ENCODE measurements around the gene NUP188. TPM values are rescaled to one million over a fixed set of nuclear protein-coding genes. Genes with fewer than 3 reads are reported as not detected.

NUP188 gene
- polyA plus RNA-seq, 1 donor from 2014 or later, result 24.0 TPM

- Histone ChIP-seq H3K27ac (ENCODE audit: low read length) (no peak overlapping the region), H4K20me1 (ENCODE audit: insufficient read depth) (no peaks in the 10 kb centered on the region), H3K9ac (ENCODE audit: low read length) (no peak overlapping the region), H3K27me3 (ENCODE audit: insufficient read depth, low read depth, low read length) (no peaks in the 10 kb centered on the region), H3K4me3 (ENCODE audit: low read length) (no peak overlapping the region), H3K9me2 (ENCODE audit: insufficient read depth, low read length) (no peaks in the 10 kb centered on the region), H3K36me3 (ENCODE audit: insufficient read depth, low read length) (peaks cover 6% of the 10 kb centered on the region), H3K4me2 (ENCODE audit: low read length) (no peak overlapping the region), H3K79me2 (replicated peaks; ENCODE audit: insufficient read depth, low read length) (peaks cover 4% of the 10 kb centered on the region), H2AFZ (ENCODE audit: low read depth, low read length) (no peak overlapping the region), H3F3A (ENCODE audit: insufficient read depth, low read length, poor library complexity, severe bottlenecking) (no peaks in the 10 kb centered on the region), H3K9me3 (ENCODE audit: low read length) (no peaks in the 10 kb centered on the region)
- no peak for TF ChIP-seq SMC3 (conservative IDR thresholded peaks at IDR 0.05; ENCODE audit: poor library complexity)
- no peak for TF ChIP-seq CTCF (IDR thresholded peaks at IDR 0.05; ENCODE audit: poor library complexity, severe bottlenecking)
- TF ChIP-seq POLR2AphosphoS5 (IDR thresholded peaks at IDR 0.05), result no peak
- no peak for TF ChIP-seq RAD21 (conservative IDR thresholded peaks at IDR 0.05)
- no peak for TF ChIP-seq MXI1 (conservative IDR thresholded peaks at IDR 0.05; ENCODE audit: poor library complexity, severe bottlenecking)
- no peak for TF ChIP-seq TAF1 (IDR thresholded peaks at IDR 0.05; ENCODE audit: low read depth)
- TF ChIP-seq REST (IDR thresholded peaks at IDR 0.05; ENCODE audit: borderline replicate concordance), result no peak
- TF ChIP-seq EP300 (conservative IDR thresholded peaks at IDR 0.05; ENCODE audit: poor library complexity, severe bottlenecking), result no peak
- TF ChIP-seq EZH2 (IDR thresholded peaks at IDR 0.05; ENCODE audit: borderline replicate concordance, insufficient read depth, low read length, poor library complexity, severe bottlenecking), result no peak
Measured at GRCh38 chr9:128912270-128912853, 35.1 kb upstream of the NUP188 start.

- H2AFZ ChIP-seq (ENCODE audit: low read depth, low read length), result no peak overlapping the region
- TF ChIP-seq SMC3 (conservative IDR thresholded peaks at IDR 0.05; ENCODE audit: poor library complexity) (no peak), POLR2AphosphoS5 (IDR thresholded peaks at IDR 0.05) (no peak), EZH2 (IDR thresholded peaks at IDR 0.05; ENCODE audit: borderline replicate concordance, insufficient read depth, low read length, poor library complexity, severe bottlenecking) (no peak), RAD21 (conservative IDR thresholded peaks at IDR 0.05) (no peak), EP300 (conservative IDR thresholded peaks at IDR 0.05; ENCODE audit: poor library complexity, severe bottlenecking) (no peak), CTCF (IDR thresholded peaks at IDR 0.05; ENCODE audit: poor library complexity, severe bottlenecking) (no peak), MXI1 (conservative IDR thresholded peaks at IDR 0.05; ENCODE audit: poor library complexity, severe bottlenecking) (no peak), TAF1 (IDR thresholded peaks at IDR 0.05; ENCODE audit: low read depth) (no peak), REST (IDR thresholded peaks at IDR 0.05; ENCODE audit: borderline replicate concordance) (no peak)
- no peak overlapping the region for H3K4me3 ChIP-seq (ENCODE audit: low read length)
- no peaks in the 10 kb centered on the region for H3K27me3 ChIP-seq (ENCODE audit: insufficient read depth, low read depth, low read length)
- no peak overlapping the region for H3K27ac ChIP-seq (ENCODE audit: low read length)
- no peaks in the 10 kb centered on the region for H3K9me3 ChIP-seq (ENCODE audit: low read length)
- H3K9me2 ChIP-seq (ENCODE audit: insufficient read depth, low read length), result no peaks in the 10 kb centered on the region
- H3F3A ChIP-seq (ENCODE audit: insufficient read depth, low read length, poor library complexity, severe bottlenecking), result no peaks in the 10 kb centered on the region
- no peaks in the 10 kb centered on the region for H4K20me1 ChIP-seq (ENCODE audit: insufficient read depth)
- H3K4me2 ChIP-seq (ENCODE audit: low read length), result no peak overlapping the region
- H3K9ac ChIP-seq (ENCODE audit: low read length), result no peak overlapping the region
- peaks cover 6% of the 10 kb centered on the region for H3K36me3 ChIP-seq (ENCODE audit: insufficient read depth, low read length)
- peaks cover 4% of the 10 kb centered on the region for H3K79me2 ChIP-seq (replicated peaks; ENCODE audit: insufficient read depth, low read length)
Measured at GRCh38 chr9:128913048-128913900, 34.2 kb upstream of the NUP188 start.
